Spleen (tissue), 11 donors: ENCODE measurements around the gene FAM222B. TPM values are rescaled to one million over a fixed set of nuclear protein-coding genes. Genes with fewer than 3 reads are reported as not detected.

Experiments
- DNase-seq: peaks from one replicate; pipeline ENCODE4 v3.0.0-alpha.2; 2020
- H3K27ac ChIP-seq, 8 donors: fragments of 200-600 bp; sonication (generic) in 7 of 8; 1 replicate in 4 of 8; 2 replicates in 4 of 8; pipeline versions ENCODE4 v1.5.0 to v1.8.0; 2016 to 2021; ENCODE audit warnings: inconsistent platforms in 4 of 8, mild to moderate bottlenecking in 4 of 8, moderate library complexity in 1 of 8
- H3K27me3 ChIP-seq, 7 donors: fragments of 200-600 bp; sonication (generic) in 6 of 7; replicated peaks in 1 of 7; 1 replicate in 4 of 7; 2 replicates in 3 of 7; pipeline versions ENCODE4 v1.5.0 to v1.8.0; 2016 to 2021; ENCODE audit warnings: inconsistent platforms in 3 of 7, mild to moderate bottlenecking in 1 of 7
- H3K36me3 ChIP-seq, 6 donors: fragments of 200-600 bp; sonication (generic) in 5 of 6; 1 replicate in 4 of 6; 2 replicates in 2 of 6; pipeline versions ENCODE4 v1.5.0 to v1.8.0; 2016 to 2021; ENCODE audit warnings: inconsistent platforms in 2 of 6
- H3K4me1 ChIP-seq, 6 donors: fragments of 200-600 bp; sonication (generic) in 5 of 6; 1 replicate in 3 of 6; 2 replicates in 3 of 6; pipeline versions ENCODE4 v1.5.0 to v1.8.0; 2016 to 2021; ENCODE audit warnings: inconsistent platforms in 3 of 6
- H3K4me3 ChIP-seq, 8 donors: fragments of 200-600 bp; sonication (generic) in 7 of 8; 1 replicate in 4 of 8; 2 replicates in 4 of 8; pipeline versions ENCODE4 v1.5.0 to v1.8.0; 2016 to 2021; ENCODE audit warnings: inconsistent platforms in 4 of 8, mild to moderate bottlenecking in 4 of 8, moderate library complexity in 2 of 8
- H3K9me3 ChIP-seq, 8 donors: fragments of 200-600 bp; sonication (generic) in 7 of 8; 1 replicate in 4 of 8; 2 replicates in 4 of 8; pipeline versions ENCODE4 v1.5.0 to v1.8.0; 2016 to 2021; ENCODE audit warnings: inconsistent platforms in 4 of 8
- POLR2A ChIP-seq, 3 donors: fragments of 450-650 bp; IDR thresholded peaks; one replicate each; pipeline ENCODE4 v1.5.1; 2017; ENCODE audit warnings: antibody characterized with exemption in 3 of 3, mild to moderate bottlenecking in 1 of 3
- POLR2AphosphoS5 ChIP-seq, 3 donors: sonication (generic); formaldehyde crosslinking; IDR thresholded peaks; one replicate each; pipeline ENCODE4 v1.5.1; 2017; ENCODE audit warnings: antibody characterized with exemption in 3 of 3
- WGBS, 5 donors: extraction: QIAGEN DNeasy Blood & Tissue Kit in 3 of 5; methylation state at CpG; one replicate each; pipeline versions ENCODE4 v1.1.5 to v1.1.7; 2013 to 2018; 5-methylcytosine and 5-hydroxymethylcytosine counted together
- intact Hi-C: fragments of 100-400 bp; cut with DNase I; formaldehyde crosslinking; loops from one replicate; pipeline ENCODE4 v1.15.0; 2023; ENCODE audit warnings: low total_unique reads
- polyA plus RNA-seq, 3 donors: library from polyadenylated mRNA; stranded (reverse); fragments of 200-250 nt; gene quantifications; one replicate each; pipeline ENCODE4 v1.2.1, GENCODE V29; 2013
- total RNA-seq, 7 donors: library from RNA; depleted of rRNA in 3 of 7; stranded (reverse); fragments of >200 nt in 3 of 7; fragmentation: NEBNext Ultra II Directional in 4 of 7; extraction: Animal tissue kit (Norgen Biotek cat#: 25700) in 4 of 7; gene quantifications; one replicate each; pipeline versions ENCODE4 v1.1.0 to v1.2.1, GENCODE V29; 2016 to 2021
- TF ChIP-seq, protein P1 (sequence below), 11 experiments: fragments of 200-600 bp in 7 of 11; fragments of 450-650 bp in 4 of 11; sonication (generic) in 4 of 11; IDR thresholded peaks in 8 of 11; conservative IDR thresholded peaks in 3 of 11; 1 replicate in 7 of 11; 2 replicates in 4 of 11; pipeline versions ENCODE4 v1.4.0 to v1.8.0; 2016 to 2021; ENCODE audit warnings: antibody characterized with exemption in 11 of 11, inconsistent platforms in 4 of 11, mild to moderate bottlenecking in 1 of 11
- donor health status: healthy with polysubstance abuse.
- donor health status: DM: no; HTN: no; CAD: no; lungs with moderate emphysema.
- donor health status: DM: no; HTN: no; CAD: no.
- donor health status: Bipolar disorder and iron deficiency.
- donor health status: healthy.
- donor health status: DM: no; HTN: no; CAD: no.
- donor health status: DM: yes; HTN: yes; CAD: no.

Gene FAM222B
- total and polyA plus RNA-seq, 10 donors, result 2.9 to 23.6 (median 15.0) TPM

GRCh38 chr17:28747051-28747691 lies 95.4 kb downstream of the FAM222B start:
- DNase-seq, result peak; percentile 73
- Histone ChIP-seq H3K27me3 (peaks cover 0 to 14% (median 0%) of the 10 kb centered on the region in 7 donors), H3K36me3 (peaks cover 0 to 44% (median 25%) of the 10 kb centered on the region in 6 donors), H3K4me3 (peak overlapping the region in 1 of 8 donors; percentile 91), H3K9me3 (no peaks in the 10 kb centered on the region), H3K4me1 (peaks cover 31 to 86% (median 72%) of the 10 kb centered on the region in 6 donors), H3K27ac (peak overlapping the region; percentile 13 to 96 (median 82))
- 56 to 80% (median 72%) methylated on average over 1 to 7 of the region's 7 CpGs for WGBS, 5 donors
- intact Hi-C loops, result no loop called here
- TF ChIP-seq, protein P1, sequence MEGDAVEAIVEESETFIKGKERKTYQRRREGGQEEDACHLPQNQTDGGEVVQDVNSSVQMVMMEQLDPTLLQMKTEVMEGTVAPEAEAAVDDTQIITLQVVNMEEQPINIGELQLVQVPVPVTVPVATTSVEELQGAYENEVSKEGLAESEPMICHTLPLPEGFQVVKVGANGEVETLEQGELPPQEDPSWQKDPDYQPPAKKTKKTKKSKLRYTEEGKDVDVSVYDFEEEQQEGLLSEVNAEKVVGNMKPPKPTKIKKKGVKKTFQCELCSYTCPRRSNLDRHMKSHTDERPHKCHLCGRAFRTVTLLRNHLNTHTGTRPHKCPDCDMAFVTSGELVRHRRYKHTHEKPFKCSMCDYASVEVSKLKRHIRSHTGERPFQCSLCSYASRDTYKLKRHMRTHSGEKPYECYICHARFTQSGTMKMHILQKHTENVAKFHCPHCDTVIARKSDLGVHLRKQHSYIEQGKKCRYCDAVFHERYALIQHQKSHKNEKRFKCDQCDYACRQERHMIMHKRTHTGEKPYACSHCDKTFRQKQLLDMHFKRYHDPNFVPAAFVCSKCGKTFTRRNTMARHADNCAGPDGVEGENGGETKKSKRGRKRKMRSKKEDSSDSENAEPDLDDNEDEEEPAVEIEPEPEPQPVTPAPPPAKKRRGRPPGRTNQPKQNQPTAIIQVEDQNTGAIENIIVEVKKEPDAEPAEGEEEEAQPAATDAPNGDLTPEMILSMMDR (IDR thresholded peaks at IDR 0.05 in 8 of 11, conservative IDR thresholded peaks at IDR 0.05 in 3 of 11), result peak in 2 of 11 experiments; percentile 5 to 13
- TF ChIP-seq POLR2A (IDR thresholded peaks at IDR 0.05) (no peak), POLR2AphosphoS5 (IDR thresholded peaks at IDR 0.05) (peak in 2 of 3 donors; percentile 51 to 57)

GRCh38 chr17:28746611-28747050 lies 96.0 kb downstream of the FAM222B start:
- peak overlapping the region in 2 of 8 donors; percentile 83 to 91 for H3K4me3 ChIP-seq
- peaks cover 33 to 91% (median 78%) of the 10 kb centered on the region in 6 donors for H3K4me1 ChIP-seq
- DNase-seq, result peak; percentile 74
- no peak for TF ChIP-seq POLR2AphosphoS5 (IDR thresholded peaks at IDR 0.05)
- TF ChIP-seq, protein P1 (IDR thresholded peaks at IDR 0.05 in 8 of 11, conservative IDR thresholded peaks at IDR 0.05 in 3 of 11), result no peak
- TF ChIP-seq POLR2A (IDR thresholded peaks at IDR 0.05), result no peak
- no peaks in the 10 kb centered on the region for H3K9me3 ChIP-seq
- H3K36me3 ChIP-seq, result peaks cover 0 to 39% (median 25%) of the 10 kb centered on the region in 6 donors
- 43 to 71% (median 54%) methylated on average over 3 to 5 of the region's 5 CpGs for WGBS, 5 donors
- peak overlapping the region; percentile 13 to 96 (median 82) for H3K27ac ChIP-seq
- intact Hi-C loops, result no loop called here
- H3K27me3 ChIP-seq, result peaks cover 0 to 14% (median 0%) of the 10 kb centered on the region in 7 donors

DNA sequence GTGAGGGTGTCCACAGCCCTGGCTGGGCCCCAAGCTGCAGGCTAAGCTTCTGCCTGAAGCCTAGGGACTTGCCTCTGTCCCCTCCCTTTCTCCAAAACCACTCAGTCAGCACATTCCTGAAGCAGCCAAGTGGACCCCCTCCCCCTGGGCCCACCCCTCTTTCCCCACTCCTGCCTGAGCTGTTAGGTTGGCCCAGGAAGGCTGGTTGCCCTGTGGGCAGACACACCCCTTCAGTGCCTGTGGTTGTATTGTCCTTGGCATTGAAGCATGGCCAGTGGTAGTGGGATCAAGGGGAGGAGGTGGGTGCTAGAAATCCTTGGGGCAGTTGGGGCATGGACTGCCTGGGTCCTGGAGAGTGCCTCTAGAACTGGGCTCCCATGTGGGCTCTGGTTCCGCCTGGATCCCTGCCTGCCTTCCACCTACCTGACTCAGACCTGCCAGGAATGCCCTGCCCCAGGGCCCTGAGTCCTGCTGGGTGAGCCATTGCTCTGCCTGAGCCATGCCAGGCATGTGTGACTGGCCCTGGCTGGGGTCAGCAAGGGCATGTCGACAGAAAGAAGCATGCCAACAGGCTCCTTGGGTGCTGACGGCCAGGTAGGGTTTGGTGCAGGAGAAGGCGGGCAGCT lies 96.7 kb downstream of the FAM222B start:
- peak overlapping the region; percentile 0 to 91 (median 69) for H3K4me3 ChIP-seq
- H3K27me3 ChIP-seq, result peaks cover 0 to 14% (median 0%) of the 10 kb centered on the region in 7 donors
- H3K9me3 ChIP-seq, result no peaks in the 10 kb centered on the region
- WGBS, 5 donors, result 73 to 90% (median 82%) methylated on average over 2 to 4 of the region's 4 CpGs
- peaks cover 34 to 98% (median 85%) of the 10 kb centered on the region in 6 donors for H3K4me1 ChIP-seq
- TF ChIP-seq POLR2AphosphoS5 (IDR thresholded peaks at IDR 0.05), result no peak
- TF ChIP-seq, protein P1 (IDR thresholded peaks at IDR 0.05 in 8 of 11, conservative IDR thresholded peaks at IDR 0.05 in 3 of 11), result no peak
- no peak for TF ChIP-seq POLR2A (IDR thresholded peaks at IDR 0.05)
- DNase-seq, result peak; percentile 72
- H3K36me3 ChIP-seq, result peaks cover 0 to 36% (median 25%) of the 10 kb centered on the region in 6 donors
- intact Hi-C loops, result no loop called here
- peak overlapping the region in 7 of 8 donors; percentile 47 to 96 (median 94) for H3K27ac ChIP-seq
